Endothelial cell of umbilical vein (primary cell): Measurements from ENCODE around the gene RFC3. TPM values are rescaled to one million over a fixed set of nuclear protein-coding genes. Genes with fewer than 3 reads are reported as not detected.
A peak's percentile ranks its signal among the peaks of the same experiment; 100 is the strongest.

ENCODE experiments used
- BruUV-seq: library from RNA; stranded (reverse); fragments of 400-500 nt; replicated peaks from 2 replicates; lab custom pipeline; 2021; lab: Mats Ljungman, UMichigan
- CTCF ChIA-PET: fragments of 300-600, 350-600 bp; sonication (Branson Sonifier 250); formaldehyde crosslinking; loops from one replicate; lab custom pipeline; 2021; ENCODE audit warnings: antibody characterized with exemption, inconsistent platforms; lab: Charles Lee
- POLR2A ChIA-PET: fragments of 300-600, 350-600 bp; sonication (Branson Sonifier 250); formaldehyde crosslinking; loops from one replicate; lab custom pipeline; 2021; ENCODE audit warnings: antibody characterized with exemption, inconsistent platforms; lab: Charles Lee
- DNase-seq: peaks from one replicate; pipeline ENCODE4 v3.0.0-alpha.2; 2011; ENCODE audit warnings: low read depth, low spot score
- FAIRE-seq: peaks from 2 replicates; lab custom pipeline; 2011; peaks lifted over from hg19 to GRCh38; lab: Jason Lieb, UNC
- H2AFZ ChIP-seq: 2 replicates; pipeline ENCODE4 v1.6.0; 2012; ENCODE audit warnings: low read depth, low read length, control low read depth, inconsistent platforms
- H3K27ac ChIP-seq: 2 replicates; pipeline ENCODE4 v1.5.1; 2011; ENCODE audit warnings: low read depth, mild to moderate bottlenecking, control low read depth, low read length, moderate library complexity; ENCODE audit not compliant: insufficient read depth
- H3K27me3 ChIP-seq, 2 experiments: 2 replicates each; pipeline versions ENCODE4 v1.6.0 to v1.6.1; 2011; ENCODE audit warnings: low read length in 2 of 2, mixed read lengths in 1 of 2; ENCODE audit not compliant: control insufficient read depth in 2 of 2, insufficient read depth in 2 of 2
- H3K36me3 ChIP-seq, 2 experiments: 2 replicates in 1 of 2; 3 replicates in 1 of 2; pipeline ENCODE4 v1.5.1; 2011; ENCODE audit warnings: low read length in 2 of 2, mild to moderate bottlenecking in 1 of 2, moderate library complexity in 1 of 2; ENCODE audit not compliant: control insufficient read depth in 2 of 2, insufficient read depth in 2 of 2; ENCODE audit errors: extremely low read depth in 1 of 2
- H3K4me1 ChIP-seq: 3 replicates; pipeline ENCODE4 v1.5.1; 2011; ENCODE audit warnings: mild to moderate bottlenecking, low read length; ENCODE audit not compliant: control insufficient read depth, insufficient read depth; ENCODE audit errors: extremely low read depth
- H3K4me2 ChIP-seq: 2 replicates; pipeline ENCODE4 v1.6.1; 2011; ENCODE audit warnings: low read length, control low read depth, mixed read lengths; ENCODE audit not compliant: insufficient read depth
- H3K4me3 ChIP-seq, 3 experiments: fragments of 200-600 bp in 1 of 3; sonication (generic), shearing (Covaris generic) in 1 of 3; replicated peaks in 1 of 3; 2 replicates each; pipeline ENCODE4 v1.5.1; 2011 to 2016; ENCODE audit warnings: control low read depth in 3 of 3, low read length in 3 of 3, mild to moderate bottlenecking in 2 of 3, inconsistent platforms in 1 of 3, low read depth in 1 of 3, moderate library complexity in 1 of 3; ENCODE audit not compliant: insufficient read depth in 1 of 3
- H3K79me2 ChIP-seq: 2 replicates; pipeline ENCODE4 v1.6.0; 2012; ENCODE audit warnings: low read length, inconsistent platforms; ENCODE audit not compliant: control insufficient read depth, insufficient read depth
- H3K9ac ChIP-seq: replicated peaks from 2 replicates; pipeline ENCODE3; 2011; ENCODE audit warnings: low read length, control low read depth; ENCODE audit not compliant: insufficient read depth; ENCODE audit errors: extremely low read depth
- H3K9me1 ChIP-seq: replicated peaks from 3 replicates; pipeline ENCODE4 v1.6.0; 2011; ENCODE audit warnings: mild to moderate bottlenecking, low read length; ENCODE audit not compliant: control insufficient read depth, insufficient read depth; ENCODE audit errors: extremely low read depth
- H3K9me3 ChIP-seq: replicated peaks from 2 replicates; pipeline ENCODE4 v1.5.1; 2012; ENCODE audit warnings: low read length, inconsistent platforms; ENCODE audit not compliant: control insufficient read depth, insufficient read depth
- H4K20me1 ChIP-seq: replicated peaks from 2 replicates; pipeline ENCODE3; 2011; ENCODE audit warnings: mild to moderate bottlenecking, low read length; ENCODE audit not compliant: control insufficient read depth, insufficient read depth; ENCODE audit errors: extremely low read depth
- EZH2 ChIP-seq: IDR thresholded peaks from 2 replicates; pipeline ENCODE4 v1.6.1; 2012; ENCODE audit warnings: borderline replicate concordance, low read depth, mild to moderate bottlenecking, moderate library complexity, low read length, inconsistent platforms; ENCODE audit not compliant: severe bottlenecking
- FOS ChIP-seq: IDR thresholded peaks from 2 replicates; pipeline ENCODE4 v1.6.1; 2011; ENCODE audit warnings: mild to moderate bottlenecking, low read length, moderate library complexity, borderline replicate concordance; ENCODE audit not compliant: insufficient read depth
- GATA2 ChIP-seq: IDR thresholded peaks from 2 replicates; pipeline ENCODE4 v1.7.0; 2011; ENCODE audit warnings: low read depth, mild to moderate bottlenecking, moderate library complexity, mixed read lengths, low read length; ENCODE audit not compliant: insufficient read length, insufficient read depth
- JUN ChIP-seq: IDR thresholded peaks from 2 replicates; pipeline ENCODE4 v1.6.1; 2011; ENCODE audit warnings: borderline replicate concordance, low read depth; ENCODE audit not compliant: insufficient read length, insufficient read depth
- MYC ChIP-seq: IDR thresholded peaks from one replicate; pipeline ENCODE4 v1.6.1; 2011; ENCODE audit warnings: mild to moderate bottlenecking, low read depth, low read length
- POLR2A ChIP-seq: IDR thresholded peaks from 2 replicates; pipeline ENCODE4 v1.6.1; 2012; ENCODE audit warnings: low read depth, mild to moderate bottlenecking, control low read depth, low read length
- POLR2AphosphoS5 ChIP-seq: IDR thresholded peaks from 2 replicates; pipeline ENCODE4 v1.6.1; 2012; ENCODE audit warnings: low read depth, mild to moderate bottlenecking, control low read depth, low read length, moderate library complexity; ENCODE audit not compliant: insufficient read depth
- dilution Hi-C: fragments of 300-500 bp; cut with MboI; formaldehyde crosslinking; loops from one replicate; pipeline ENCODE4 v1.15.0; 2019; ENCODE audit warnings: low sequenced_read_pairs; ENCODE audit not compliant: extremely low pct_ligation_motif_present
- intact Hi-C: fragments of 100-400 bp; cut with micrococcal nuclease; formaldehyde crosslinking; loops from one replicate; pipeline ENCODE4 v1.10.0; 2022
- polyA plus RNA-seq, 4 experiments: library from polyadenylated mRNA; depleted of rRNA in 3 of 4; stranded (reverse) in 3 of 4; unstranded in 1 of 4; fragments of >200 nt; gene quantifications; 2 replicates each; pipeline versions ENCODE4 v1.2.1 to v1.2.3, GENCODE V29; 2011 to 2012; ENCODE audit warnings: missing spikeins in 1 of 4
- total RNA-seq: library from RNA; stranded (reverse); gene quantifications from 2 replicates; pipeline ENCODE4 v1.2.3, GENCODE V29; 2021
- TF ChIP-seq, protein P1 (sequence below), 2 donors: IDR thresholded peaks; 1 replicate in 1 of 2; 2 replicates in 1 of 2; pipeline ENCODE4 v1.5.1; 2011; ENCODE audit warnings: low read length in 2 of 2, mild to moderate bottlenecking in 2 of 2, moderate library complexity in 2 of 2, control low read depth in 1 of 2, inconsistent platforms in 1 of 2, low read depth in 1 of 2; ENCODE audit not compliant: insufficient read depth in 1 of 2; ENCODE audit errors: extremely low read depth in 1 of 2
- TF ChIP-seq, protein P2 (sequence below): IDR thresholded peaks from 2 replicates; pipeline ENCODE4 v1.6.1; 2011; ENCODE audit not compliant: insufficient read depth, insufficient read length

RFC3 gene
- total and polyA plus RNA-seq, 2 donors (not counting 3 experiments of a cell fraction or from before 2014, with no cell fraction given): 7.3 to 17.9 TPM

DNA sequence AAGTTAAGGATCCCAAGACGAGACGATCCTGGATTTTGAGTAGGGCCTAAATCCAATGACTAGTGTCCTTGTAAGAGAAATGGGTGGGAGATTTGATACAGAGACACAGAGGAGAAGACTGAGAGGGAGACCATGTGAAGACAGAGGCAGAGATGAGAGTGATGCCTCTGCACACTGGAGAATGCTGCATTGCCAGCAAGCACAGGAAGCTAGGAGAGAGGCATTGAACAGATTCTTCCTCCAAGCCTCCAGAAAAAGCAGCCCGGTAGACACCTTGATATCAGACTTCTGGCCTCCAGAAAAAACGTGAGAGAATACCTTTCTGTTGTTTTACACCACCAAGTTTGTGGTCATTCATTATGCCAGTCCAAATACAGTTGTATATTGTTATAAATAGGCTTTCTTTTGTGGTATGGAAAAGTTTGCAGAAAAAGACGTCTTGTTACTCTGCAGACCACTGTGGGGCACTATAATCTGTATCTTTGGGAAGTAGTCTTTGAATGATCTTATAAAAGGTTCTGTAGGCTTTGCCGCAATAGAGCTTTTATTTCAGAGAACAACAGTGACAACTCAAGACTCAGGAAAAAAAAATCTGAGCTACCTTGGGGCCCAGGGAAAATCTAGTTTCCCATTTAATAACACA lies 17.9 kb upstream of the RFC3 start:
- ChIA-PET CTCF (interaction anchor here (0.6 to 5.4 kb wide), 49 partner anchors 10 to 1989 kb away, joined by 3 to 61 read pairs (median 4); partner anchors contain the start of gene RFC3), POLR2A (interaction anchor here (0.7 kb wide), 1 partner anchor 86 kb away, joined by 3 read pairs; no protein-coding TSS in a partner anchor)
- dilution Hi-C loops (no loop called here), intact Hi-C loops (loop anchor here (1.0 kb wide), 2 partner anchors 277 to 1357 kb away; no protein-coding TSS in a partner anchor)
- Histone ChIP-seq H3K4me3 (no peak overlapping the region), H3K9ac (no peak overlapping the region), H3K36me3 (no peaks in the 10 kb centered on the region), H3K9me3 (no peaks in the 10 kb centered on the region), H3K4me1 (no peaks in the 10 kb centered on the region), H3K4me2 (no peak overlapping the region), H3K27ac (no peak overlapping the region), H3K27me3 (peaks cover 0 to 7% of the 10 kb centered on the region in 2 experiments), H3K79me2 (no peaks in the 10 kb centered on the region), H4K20me1 (no peaks in the 10 kb centered on the region), H2AFZ (no peak overlapping the region), H3K9me1 (no peaks in the 10 kb centered on the region)
- no TSS peak for BruUV-seq
- FAIRE-seq (peak; percentile 70), DNase-seq (peak; percentile 67)
- no peak for TF ChIP-seq JUN
- TF ChIP-seq, protein P1, sequence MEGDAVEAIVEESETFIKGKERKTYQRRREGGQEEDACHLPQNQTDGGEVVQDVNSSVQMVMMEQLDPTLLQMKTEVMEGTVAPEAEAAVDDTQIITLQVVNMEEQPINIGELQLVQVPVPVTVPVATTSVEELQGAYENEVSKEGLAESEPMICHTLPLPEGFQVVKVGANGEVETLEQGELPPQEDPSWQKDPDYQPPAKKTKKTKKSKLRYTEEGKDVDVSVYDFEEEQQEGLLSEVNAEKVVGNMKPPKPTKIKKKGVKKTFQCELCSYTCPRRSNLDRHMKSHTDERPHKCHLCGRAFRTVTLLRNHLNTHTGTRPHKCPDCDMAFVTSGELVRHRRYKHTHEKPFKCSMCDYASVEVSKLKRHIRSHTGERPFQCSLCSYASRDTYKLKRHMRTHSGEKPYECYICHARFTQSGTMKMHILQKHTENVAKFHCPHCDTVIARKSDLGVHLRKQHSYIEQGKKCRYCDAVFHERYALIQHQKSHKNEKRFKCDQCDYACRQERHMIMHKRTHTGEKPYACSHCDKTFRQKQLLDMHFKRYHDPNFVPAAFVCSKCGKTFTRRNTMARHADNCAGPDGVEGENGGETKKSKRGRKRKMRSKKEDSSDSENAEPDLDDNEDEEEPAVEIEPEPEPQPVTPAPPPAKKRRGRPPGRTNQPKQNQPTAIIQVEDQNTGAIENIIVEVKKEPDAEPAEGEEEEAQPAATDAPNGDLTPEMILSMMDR (IDR thresholded peaks at IDR 0.05; ENCODE audit: extremely low read depth in 1 of 2, insufficient read depth in 1 of 2, low read depth in 1 of 2, low read length in 2 of 2): peak; percentile 24 to 37

DNA sequence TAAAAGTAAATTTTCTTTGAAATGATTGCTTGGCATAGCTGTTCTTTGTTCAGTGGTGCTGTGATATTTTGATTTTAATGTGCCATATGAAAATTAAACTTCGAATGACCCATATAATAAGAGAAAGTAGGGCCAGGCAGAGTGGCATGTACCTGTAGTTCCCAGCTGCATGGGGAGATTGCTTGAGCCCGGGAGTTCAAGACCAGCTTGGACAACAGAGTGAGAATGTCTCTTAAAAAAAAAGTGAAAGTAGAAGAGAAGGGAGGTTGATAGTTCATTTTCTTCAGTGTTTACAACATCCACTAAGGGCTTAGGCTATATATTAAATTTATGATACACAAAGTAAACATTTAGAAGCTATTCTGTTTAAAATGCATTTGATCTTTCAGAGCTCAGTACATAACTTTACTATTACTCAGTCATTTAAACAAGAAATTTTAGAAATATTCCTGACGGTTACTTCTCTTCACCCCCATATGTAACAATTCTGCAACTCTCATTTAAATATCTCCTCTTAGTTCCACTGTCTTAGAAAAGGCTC lies 17.2 kb upstream of the RFC3 start:
- Histone ChIP-seq H3K9me1 (no peaks in the 10 kb centered on the region), H3K4me1 (no peaks in the 10 kb centered on the region), H3K9me3 (no peaks in the 10 kb centered on the region), H2AFZ (no peak overlapping the region), H3K27me3 (peaks cover 0 to 7% of the 10 kb centered on the region in 2 experiments), H3K79me2 (no peaks in the 10 kb centered on the region), H3K27ac (no peak overlapping the region), H3K36me3 (no peaks in the 10 kb centered on the region), H3K9ac (no peak overlapping the region), H4K20me1 (no peaks in the 10 kb centered on the region), H3K4me3 (no peak overlapping the region), H3K4me2 (no peak overlapping the region)
- ChIA-PET CTCF (interaction anchor here (0.6 to 5.4 kb wide), 51 partner anchors 9 to 1988 kb away, joined by 3 to 61 read pairs (median 4); partner anchors contain the start of gene RFC3), POLR2A (interaction anchor here (0.7 kb wide), 1 partner anchor 85 kb away, joined by 3 read pairs; no protein-coding TSS in a partner anchor)
- intact Hi-C loops: loop anchor here (1.0 kb wide), 2 partner anchors 277 to 1357 kb away; no protein-coding TSS in a partner anchor
- TF ChIP-seq FOS: no peak
- no peak for TF ChIP-seq GATA2
- TF ChIP-seq POLR2A: no peak
- no peak for TF ChIP-seq MYC
- no peak for TF ChIP-seq POLR2AphosphoS5
- TF ChIP-seq, protein P1 (IDR thresholded peaks at IDR 0.05; ENCODE audit: extremely low read depth in 1 of 2, insufficient read depth in 1 of 2, low read depth in 1 of 2, low read length in 2 of 2): no peak
- no peak for TF ChIP-seq EZH2
- TF ChIP-seq JUN: no peak
- TF ChIP-seq, protein P2, sequence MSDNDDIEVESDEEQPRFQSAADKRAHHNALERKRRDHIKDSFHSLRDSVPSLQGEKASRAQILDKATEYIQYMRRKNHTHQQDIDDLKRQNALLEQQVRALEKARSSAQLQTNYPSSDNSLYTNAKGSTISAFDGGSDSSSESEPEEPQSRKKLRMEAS: no peak
- dilution Hi-C loops: no loop called here
- BruUV-seq: no TSS peak
- FAIRE-seq: no peak
- DNase-seq: no peak
